K562 (cell line): ENCODE results near the gene HJV.
"Not testable (repeated sequence)": the region's sequence is repeated elsewhere in the genome, so short reads cannot be mapped to it uniquely, and the experiment has no call there.

Experiments
- ATF2 ChIP-seq: sonication (generic); formaldehyde crosslinking; IDR thresholded peaks from 2 replicates; pipeline ENCODE4 v1.8.1; 2022; ENCODE audit warnings: missing genetic modification reagents
- CREM ChIP-seq: IDR thresholded peaks from 2 replicates; pipeline ENCODE4 v1.6.1; 2014; ENCODE audit warnings: antibody characterized with exemption, low read depth
- ETV6 ChIP-seq, 3 experiments: fragments of 150-350 bp in 1 of 3; sonication (generic) in 1 of 3; formaldehyde crosslinking in 1 of 3; IDR thresholded peaks; 2 replicates each; pipeline versions ENCODE4 v1.6.1 to v1.8.0; 2014 to 2022; ENCODE audit warnings: borderline replicate concordance in 2 of 3, low read depth in 2 of 3, antibody characterized with exemption in 1 of 3, low read length in 1 of 3, mild to moderate bottlenecking in 1 of 3, missing genetic modification reagents in 1 of 3
- ILK ChIP-seq: fragments of 450-650 bp; IDR thresholded peaks from 2 replicates; pipeline ENCODE4 v1.6.1; 2016; ENCODE audit warnings: missing genetic modification characterization, low read depth, mild to moderate bottlenecking, missing compliant biosample characterization, moderate library complexity, borderline replicate concordance
- TCF7 ChIP-seq: sonication (generic); IDR thresholded peaks from 2 replicates; pipeline ENCODE4 v1.6.1; 2016; ENCODE audit warnings: antibody characterized with exemption, borderline replicate concordance
- ZNF184 ChIP-seq: sonication (generic); formaldehyde crosslinking; IDR thresholded peaks from 2 replicates; pipeline ENCODE4 v1.5.0; 2020; ENCODE audit warnings: missing genetic modification reagents
- TF ChIP-seq, protein P1 (sequence below): sonication (generic); formaldehyde crosslinking; IDR thresholded peaks from 2 replicates; pipeline ENCODE4 v1.9.0; 2022; ENCODE audit warnings: mild to moderate bottlenecking, missing genetic modification reagents
- TF ChIP-seq, protein P2 (sequence below), 3 experiments: IDR thresholded peaks in 2 of 3; conservative IDR thresholded peaks in 1 of 3; 2 replicates each; pipeline ENCODE4 v1.5.1; 2011 to 2012; ENCODE audit warnings: low read length in 3 of 3, mild to moderate bottlenecking in 3 of 3, control low read depth in 2 of 3, improper control_type of control experiment in 1 of 3, inconsistent platforms in 1 of 3, low read depth in 1 of 3, mixed read lengths in 1 of 3, moderate library complexity in 1 of 3; ENCODE audit not compliant: insufficient read depth in 2 of 3
- TF ChIP-seq, protein P3 (sequence below): fragments of 250-450 bp; sonication (Bioruptor Pico); IDR thresholded peaks from 2 replicates; pipeline ENCODE4 v1.9.0; 2021; ENCODE audit warnings: mild to moderate bottlenecking

GRCh38 chr1:146048514-146049115 lies 27.1 kb upstream of the HJV start:
- not testable (repeated sequence) for TF ChIP-seq ETV6 (IDR thresholded peaks at IDR 0.05; ENCODE audit: borderline replicate concordance in 1 of 2, low read depth in 2 of 2, low read length in 1 of 2); ETV6 (CRISPR knock-in tag; IDR thresholded peaks at IDR 0.05; ENCODE audit: borderline replicate concordance); CREM; TCF7; ZNF184 (CRISPR knock-in tag); ATF2 (CRISPR knock-in tag); ILK (tag)
- TF ChIP-seq, protein P1, sequence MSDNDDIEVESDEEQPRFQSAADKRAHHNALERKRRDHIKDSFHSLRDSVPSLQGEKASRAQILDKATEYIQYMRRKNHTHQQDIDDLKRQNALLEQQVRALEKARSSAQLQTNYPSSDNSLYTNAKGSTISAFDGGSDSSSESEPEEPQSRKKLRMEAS, result not testable (repeated sequence)
- TF ChIP-seq, protein P2, sequence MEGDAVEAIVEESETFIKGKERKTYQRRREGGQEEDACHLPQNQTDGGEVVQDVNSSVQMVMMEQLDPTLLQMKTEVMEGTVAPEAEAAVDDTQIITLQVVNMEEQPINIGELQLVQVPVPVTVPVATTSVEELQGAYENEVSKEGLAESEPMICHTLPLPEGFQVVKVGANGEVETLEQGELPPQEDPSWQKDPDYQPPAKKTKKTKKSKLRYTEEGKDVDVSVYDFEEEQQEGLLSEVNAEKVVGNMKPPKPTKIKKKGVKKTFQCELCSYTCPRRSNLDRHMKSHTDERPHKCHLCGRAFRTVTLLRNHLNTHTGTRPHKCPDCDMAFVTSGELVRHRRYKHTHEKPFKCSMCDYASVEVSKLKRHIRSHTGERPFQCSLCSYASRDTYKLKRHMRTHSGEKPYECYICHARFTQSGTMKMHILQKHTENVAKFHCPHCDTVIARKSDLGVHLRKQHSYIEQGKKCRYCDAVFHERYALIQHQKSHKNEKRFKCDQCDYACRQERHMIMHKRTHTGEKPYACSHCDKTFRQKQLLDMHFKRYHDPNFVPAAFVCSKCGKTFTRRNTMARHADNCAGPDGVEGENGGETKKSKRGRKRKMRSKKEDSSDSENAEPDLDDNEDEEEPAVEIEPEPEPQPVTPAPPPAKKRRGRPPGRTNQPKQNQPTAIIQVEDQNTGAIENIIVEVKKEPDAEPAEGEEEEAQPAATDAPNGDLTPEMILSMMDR (IDR thresholded peaks at IDR 0.05 in 2 of 3, conservative IDR thresholded peaks at IDR 0.05 in 1 of 3; ENCODE audit: insufficient read depth in 2 of 3, low read depth in 1 of 3, low read length in 3 of 3), result not testable (repeated sequence)
- TF ChIP-seq, protein P3, sequence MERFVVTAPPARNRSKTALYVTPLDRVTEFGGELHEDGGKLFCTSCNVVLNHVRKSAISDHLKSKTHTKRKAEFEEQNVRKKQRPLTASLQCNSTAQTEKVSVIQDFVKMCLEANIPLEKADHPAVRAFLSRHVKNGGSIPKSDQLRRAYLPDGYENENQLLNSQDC (CRISPR knock-in tag), result not testable (repeated sequence)
